A549 (cell line): ENCODE results near the gene ZNF276.

ENCODE experiments used
- BCL3 ChIP-seq: fragments of >200 bp; sonication (Bioruptor Twin); formaldehyde crosslinking; IDR thresholded peaks from 3 replicates; pipeline ENCODE4 v1.6.1; 2016
- BHLHE40 ChIP-seq: IDR thresholded peaks from 2 replicates; pipeline ENCODE4 v1.6.1; 2012; ENCODE audit warnings: low read depth, low read length, inconsistent platforms
- CBX2 ChIP-seq: fragments of 200-600 bp; sonication (generic); IDR thresholded peaks from 2 replicates; pipeline ENCODE4 v1.6.1; 2016; ENCODE audit warnings: low read depth, mild to moderate bottlenecking, borderline replicate concordance
- CEBPB ChIP-seq, 2 experiments: fragments of >200 bp in 1 of 2; sonication (Bioruptor Twin) in 1 of 2; formaldehyde crosslinking in 1 of 2; IDR thresholded peaks; 2 replicates each; pipeline ENCODE4 v1.6.1; 2012 to 2016
- EHMT2 ChIP-seq: fragments of 200-600 bp; sonication (generic); IDR thresholded peaks from 2 replicates; pipeline ENCODE4 v1.6.1; 2016; ENCODE audit warnings: antibody characterized with exemption, low read depth, mild to moderate bottlenecking, moderate library complexity
- EP300 ChIP-seq, 2 experiments: fragments of >200 bp; sonication (Bioruptor Twin); formaldehyde crosslinking; IDR thresholded peaks; 2 replicates in 1 of 2; 3 replicates in 1 of 2; pipeline ENCODE4 v1.6.1; 2016 to 2017
- POLR2AphosphoS2 ChIP-seq: conservative IDR thresholded peaks from 2 replicates; pipeline ENCODE4 v1.6.1; 2012; ENCODE audit warnings: low read length, improper control_type of control experiment, inconsistent platforms
- USF2 ChIP-seq: fragments of 450-650 bp; IDR thresholded peaks from 2 replicates; pipeline ENCODE4 v1.6.1; 2014; ENCODE audit warnings: antibody characterized with exemption
- ZFP36 ChIP-seq: fragments of 450-650 bp; IDR thresholded peaks from 2 replicates; pipeline ENCODE4 v1.6.1; 2014; ENCODE audit warnings: borderline replicate concordance; ENCODE audit not compliant: partially characterized antibody
- ZNF302 ChIP-seq: fragments of 250-450 bp; sonication (Bioruptor Pico); IDR thresholded peaks from 2 replicates; pipeline ENCODE4 v1.9.0; 2021; ENCODE audit warnings: inconsistent platforms, mild to moderate bottlenecking, moderate library complexity
- TF ChIP-seq, protein P1 (sequence below): fragments of >200 bp; sonication (Bioruptor Twin); formaldehyde crosslinking; IDR thresholded peaks from 3 replicates; pipeline ENCODE4 v1.5.1; 2016

GRCh38 chr16:89759746-89760340 is 38.5 kb downstream of the ZNF276 start:
- TF ChIP-seq EP300 (IDR thresholded peaks at IDR 0.05) (no peak), BHLHE40 (no peak), USF2 (no peak), CBX2 (no peak), ZNF302 (CRISPR knock-in tag) (no peak), ZFP36 (no peak), CEBPB (IDR thresholded peaks at IDR 0.05) (no peak), EHMT2 (no peak), POLR2AphosphoS2 (no peak), BCL3 (no peak)
- TF ChIP-seq, protein P1, sequence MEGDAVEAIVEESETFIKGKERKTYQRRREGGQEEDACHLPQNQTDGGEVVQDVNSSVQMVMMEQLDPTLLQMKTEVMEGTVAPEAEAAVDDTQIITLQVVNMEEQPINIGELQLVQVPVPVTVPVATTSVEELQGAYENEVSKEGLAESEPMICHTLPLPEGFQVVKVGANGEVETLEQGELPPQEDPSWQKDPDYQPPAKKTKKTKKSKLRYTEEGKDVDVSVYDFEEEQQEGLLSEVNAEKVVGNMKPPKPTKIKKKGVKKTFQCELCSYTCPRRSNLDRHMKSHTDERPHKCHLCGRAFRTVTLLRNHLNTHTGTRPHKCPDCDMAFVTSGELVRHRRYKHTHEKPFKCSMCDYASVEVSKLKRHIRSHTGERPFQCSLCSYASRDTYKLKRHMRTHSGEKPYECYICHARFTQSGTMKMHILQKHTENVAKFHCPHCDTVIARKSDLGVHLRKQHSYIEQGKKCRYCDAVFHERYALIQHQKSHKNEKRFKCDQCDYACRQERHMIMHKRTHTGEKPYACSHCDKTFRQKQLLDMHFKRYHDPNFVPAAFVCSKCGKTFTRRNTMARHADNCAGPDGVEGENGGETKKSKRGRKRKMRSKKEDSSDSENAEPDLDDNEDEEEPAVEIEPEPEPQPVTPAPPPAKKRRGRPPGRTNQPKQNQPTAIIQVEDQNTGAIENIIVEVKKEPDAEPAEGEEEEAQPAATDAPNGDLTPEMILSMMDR: no peak
